ENCODE measurements around the gene LRRC1. TPM values are rescaled to one million over a fixed set of nuclear protein-coding genes. Genes with fewer than 3 reads are reported as not detected.

Gene LRRC1
- total and polyA plus RNA-seq, 2 of the 8 experiments (the other 6 are each of a cell fraction or from before 2014, with no cell fraction given), result 6.7 to 15.9 TPM

DNA sequence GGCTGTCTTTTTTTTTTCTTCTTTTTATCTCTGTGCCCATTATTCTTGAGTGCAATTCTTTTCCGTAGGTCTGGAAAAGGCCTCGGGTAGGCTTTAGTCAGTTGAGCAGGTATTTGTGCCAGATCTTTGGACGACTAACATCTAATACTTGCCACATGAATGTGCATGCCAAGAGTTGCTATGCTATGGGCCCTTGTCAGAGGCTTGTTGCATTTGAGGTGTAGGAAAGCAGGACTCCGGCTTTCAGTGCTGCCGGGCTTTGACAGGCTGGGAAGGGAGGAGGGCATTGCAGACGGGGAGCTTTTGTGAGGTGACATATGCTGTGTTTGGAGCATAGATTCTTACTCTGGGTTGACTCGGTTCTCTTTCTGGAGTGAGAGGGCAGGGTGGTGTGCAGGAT lies 10.2 kb downstream of the LRRC1 start:
- Histone ChIP-seq H3K56ac (replicated peaks; ENCODE audit: insufficient read length, low read depth, low read length) (no peak overlapping the region), H3K4ac (replicated peaks; ENCODE audit: insufficient read length, low read depth, low read length) (no peak overlapping the region), H4K5ac (ENCODE audit: insufficient read length, low read depth, low read length) (no peak overlapping the region), H2BK12ac (ENCODE audit: low read depth, low read length) (no peak overlapping the region), H2BK15ac (ENCODE audit: low read length) (no peak overlapping the region), H3K27me3 (replicated peaks in 1 of 4; ENCODE audit: control insufficient read depth in 3 of 4, extremely low read depth in 1 of 4, insufficient read depth in 3 of 4, low read length in 3 of 4) (no peaks in the 10 kb centered on the region), H2AFZ (ENCODE audit: low read length) (no peak overlapping the region), H3K23ac (ENCODE audit: insufficient read length) (no peak overlapping the region), H3K14ac (ENCODE audit: insufficient read length) (no peak overlapping the region), H2BK5ac (ENCODE audit: low read depth, low read length) (no peak overlapping the region), H3K9ac (replicated peaks in 1 of 4; ENCODE audit: extremely low read depth in 1 of 4, low read depth in 3 of 4, low read length in 3 of 4) (no peak overlapping the region), H2BK20ac (ENCODE audit: low read length) (no peak overlapping the region), H3K79me2 (ENCODE audit: control insufficient read depth in 1 of 2, insufficient read depth in 2 of 2, low read length in 2 of 2) (peaks cover 4 to 55% of the 10 kb centered on the region in 2 experiments; a peak in 3 of 4 replicates), H4K91ac (replicated peaks; ENCODE audit: insufficient read length, low read length) (no peak overlapping the region), H3K4me3 (ENCODE audit: extremely low read depth in 1 of 4, insufficient read depth in 2 of 4, low read depth in 3 of 4, low read length in 4 of 4) (no peak overlapping the region), H3K4me1 (replicated peaks in 1 of 4; ENCODE audit: control insufficient read depth in 3 of 4, insufficient read depth in 4 of 4, low read length in 3 of 4) (peaks cover 0 to 12% (median 11%) of the 10 kb centered on the region in 4 experiments; a peak in 6 of 7 replicates), H4K8ac (ENCODE audit: extremely low read depth, insufficient read depth, low read length) (no peak overlapping the region), H4K20me1 (replicated peaks in 1 of 2; ENCODE audit: control insufficient read depth in 1 of 2, insufficient read depth in 2 of 2, low read length in 2 of 2) (peaks cover 2 to 8% of the 10 kb centered on the region in 2 experiments), H3K36me3 (ENCODE audit: control insufficient read depth in 2 of 4, insufficient read depth in 4 of 4, low read length in 3 of 4) (no peaks in the 10 kb centered on the region), H3K23me2 (ENCODE audit: low read depth, low read length) (no peaks in the 10 kb centered on the region), H2AK5ac (ENCODE audit: low read depth, low read length) (no peak overlapping the region), H3K79me1 (ENCODE audit: low read depth, low read length) (peaks cover 7% of the 10 kb centered on the region; the same call in 1 of the 2 replicates), H3K18ac (ENCODE audit: extremely low read depth, low read length) (no peak overlapping the region), H3K27ac (ENCODE audit: low read depth, low read length) (no peak overlapping the region), H3K4me2 (ENCODE audit: insufficient read depth in 1 of 2, low read depth in 2 of 2, low read length in 2 of 2) (no peak overlapping the region), H2BK120ac (replicated peaks; ENCODE audit: low read depth, low read length) (no peak overlapping the region), H3K9me3 (ENCODE audit: insufficient read depth in 2 of 2, low read depth in 1 of 2, low read length in 1 of 2) (no peaks in the 10 kb centered on the region)
- no peak for DNase-seq (ENCODE audit: low read depth in 1 of 2, low spot score in 2 of 2)
- TF ChIP-seq EGR1 (IDR thresholded peaks at IDR 0.05; ENCODE audit: borderline replicate concordance, low read depth, low read length), result no peak
- TF ChIP-seq TEAD4 (IDR thresholded peaks at IDR 0.05; ENCODE audit: low read depth, low read length), result no peak
- TF ChIP-seq, protein P1, sequence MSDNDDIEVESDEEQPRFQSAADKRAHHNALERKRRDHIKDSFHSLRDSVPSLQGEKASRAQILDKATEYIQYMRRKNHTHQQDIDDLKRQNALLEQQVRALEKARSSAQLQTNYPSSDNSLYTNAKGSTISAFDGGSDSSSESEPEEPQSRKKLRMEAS (IDR thresholded peaks at IDR 0.05), result no peak
- no peak for TF ChIP-seq SP4 (IDR thresholded peaks at IDR 0.05; ENCODE audit: low read length)
- no peak for TF ChIP-seq GTF2F1 (IDR thresholded peaks at IDR 0.05; ENCODE audit: borderline replicate concordance, low read depth, low read length)
- TF ChIP-seq RBBP5 (IDR thresholded peaks at IDR 0.05; ENCODE audit: borderline replicate concordance, low read depth, low read length), result no peak
- TF ChIP-seq NANOG (IDR thresholded peaks at IDR 0.05; ENCODE audit: insufficient read depth, low read depth, low read length, poor library complexity, severe bottlenecking), result no peak
- TF ChIP-seq TAF7 (optimal IDR thresholded peaks at IDR 0.05; ENCODE audit: borderline replicate concordance, low read depth, low read length), result no peak
- TF ChIP-seq RAD21 (IDR thresholded peaks at IDR 0.05 in 1 of 2, conservative IDR thresholded peaks at IDR 0.05 in 1 of 2; ENCODE audit: low read depth in 2 of 2, low read length in 2 of 2), result no peak
- CTCF ChIA-PET (ENCODE audit: partially characterized antibody), result interaction anchor here (0.7 to 1.2 kb wide), 3 partner anchors 10 to 396 kb away, joined by 3 read pairs; no protein-coding TSS in a partner anchor
- FAIRE-seq, result no peak
- POLR2A ChIA-PET (ENCODE audit: partially characterized antibody), result no interaction called here
- WGBS, 2 experiments (ENCODE audit: extremely low coverage in 1 of 2, insufficient coverage in 1 of 2, insufficient read length in 1 of 2, insufficient replicate concordance in 2 of 2, low coverage in 1 of 2, low lambda C conversion rate in 2 of 2, missing lambda C conversion rate in 1 of 2), result 90% methylated on average over 7 of the region's 7 CpGs; no CpG with 5 or more reads in 1 of the 2 experiments
